GM11168 (cell line): ENCODE measurements around the gene LRRC42.

ENCODE experiments used
- in situ Hi-C: fragments of 300-500 bp; cut with MboI; formaldehyde crosslinking; loops from one replicate; pipeline ENCODE4 v1.12.0; 2022; ENCODE audit warnings: low sequenced_read_pairs; ENCODE audit not compliant: unreplicated experiment

The LRRC42 gene, protein sequence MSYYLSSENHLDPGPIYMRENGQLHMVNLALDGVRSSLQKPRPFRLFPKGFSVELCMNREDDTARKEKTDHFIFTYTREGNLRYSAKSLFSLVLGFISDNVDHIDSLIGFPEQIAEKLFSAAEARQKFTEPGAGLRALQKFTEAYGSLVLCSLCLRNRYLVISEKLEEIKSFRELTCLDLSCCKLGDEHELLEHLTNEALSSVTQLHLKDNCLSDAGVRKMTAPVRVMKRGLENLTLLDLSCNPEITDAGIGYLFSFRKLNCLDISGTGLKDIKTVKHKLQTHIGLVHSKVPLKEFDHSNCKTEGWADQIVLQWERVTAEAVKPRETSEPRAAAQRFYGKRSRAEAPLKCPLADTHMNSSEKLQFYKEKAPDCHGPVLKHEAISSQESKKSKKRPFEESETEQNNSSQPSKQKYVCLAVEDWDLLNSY

GRCh38 chr1:53946252-53947171 is at the start of gene LRRC42:
TSS of gene LRRC42 (plus strand) at chr1:53946350. CDS start at chr1:53952000, 5,650 bp downstream.
- in situ Hi-C loops = no loop called here

DNA sequence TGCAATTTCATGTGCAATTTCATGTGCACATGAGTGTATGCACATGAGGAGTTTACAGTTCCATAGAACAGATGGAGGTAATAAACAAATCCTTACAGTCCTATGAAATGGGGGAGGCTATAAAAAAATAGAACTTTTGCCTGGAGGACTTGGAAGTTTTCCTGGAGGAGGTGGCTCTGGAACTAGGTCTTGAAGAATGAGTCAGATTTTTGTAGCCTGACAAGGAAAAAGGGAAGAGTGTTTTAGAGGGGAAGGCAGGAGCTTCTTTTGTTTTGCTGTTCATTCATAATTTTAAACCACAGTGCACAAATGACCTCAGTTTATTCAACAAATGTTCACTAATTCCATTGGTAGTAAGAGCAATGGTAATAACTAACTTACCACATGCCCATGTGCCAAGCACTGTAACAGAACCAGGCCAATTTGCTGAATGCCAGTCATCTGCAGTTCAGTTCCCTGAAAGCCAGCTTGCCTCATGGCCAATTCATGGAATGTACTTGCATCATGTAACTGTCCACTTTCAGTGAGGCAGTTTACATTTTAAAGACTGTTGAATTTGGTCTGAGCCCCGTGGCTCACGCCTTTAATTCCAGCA is 49.4 kb upstream of the LRRC42 start:
- in situ Hi-C loops = no loop called here

DNA sequence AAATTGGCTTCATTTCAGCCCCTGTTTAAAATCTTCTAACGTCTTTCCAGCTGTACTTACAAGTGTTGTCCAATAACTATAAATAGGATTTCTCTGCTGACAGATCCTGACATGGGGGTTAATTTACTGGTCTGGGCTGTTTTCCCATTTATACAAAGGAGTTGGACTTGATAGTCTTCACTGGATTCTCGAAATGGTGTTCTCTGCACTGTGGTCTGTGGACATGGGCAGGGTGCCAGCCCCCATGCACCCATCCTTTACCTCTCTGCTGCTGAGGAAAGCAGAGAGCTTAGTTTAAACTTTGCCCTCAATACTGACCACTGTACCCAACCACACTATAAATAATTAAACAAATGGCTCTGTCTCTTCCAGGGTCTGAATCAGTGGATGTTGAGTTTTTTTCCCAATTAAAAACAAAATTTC is 46.9 kb upstream of the LRRC42 start:
- in situ Hi-C loops = no loop called here

DNA sequence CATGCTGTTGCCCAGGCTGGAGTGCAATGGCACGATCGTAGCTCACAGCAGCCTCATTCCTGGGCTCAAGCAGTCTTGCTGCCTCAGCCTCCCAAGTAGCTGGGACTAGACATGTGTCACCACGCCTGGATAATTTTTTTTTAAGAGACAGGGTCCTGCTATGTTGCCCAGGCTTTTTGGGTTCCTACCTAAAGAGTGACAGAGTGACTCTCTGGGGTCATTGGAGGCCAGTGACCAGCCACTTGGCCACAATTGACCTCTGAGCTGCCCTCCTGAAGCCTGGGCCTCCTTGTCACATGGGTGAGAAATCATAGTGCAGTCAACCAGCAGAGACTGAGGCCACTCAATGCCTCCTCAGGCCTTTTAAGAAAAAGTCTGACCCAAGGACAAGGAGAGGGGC is 46.4 kb upstream of the LRRC42 start:
- in situ Hi-C loops = no loop called here

- in situ Hi-C loops = no loop called here
These were observed 43.7 kb upstream of the LRRC42 start for GRCh38 chr1:53902235-53903138.

GRCh38 chr1:53905509-53905908 is 40.6 kb upstream of the LRRC42 start:
- in situ Hi-C loops = no loop called here

- in situ Hi-C loops = no loop called here
These were observed 40.0 kb upstream of the LRRC42 start for GRCh38 chr1:53906121-53906520.

DNA sequence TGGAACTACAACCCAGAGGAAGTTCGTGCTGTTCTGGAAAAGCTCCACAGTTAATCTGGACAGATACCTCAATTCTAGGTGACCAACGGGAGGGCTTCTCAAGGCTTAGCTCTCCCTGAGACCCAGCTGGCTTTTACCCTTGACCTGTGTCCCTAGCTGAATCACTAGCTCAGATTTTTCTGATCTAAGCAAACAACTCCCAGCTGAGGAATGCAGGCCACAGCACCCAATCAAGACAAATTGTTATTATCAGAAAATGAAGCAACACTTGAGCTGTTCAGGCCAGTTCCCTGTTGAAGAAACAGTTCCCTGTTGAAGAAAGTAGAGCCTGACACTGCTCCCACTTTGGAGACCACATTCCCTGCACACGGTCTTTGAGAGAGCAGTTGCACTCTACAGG is 36.2 kb upstream of the LRRC42 start:
- in situ Hi-C loops = no loop called here

GRCh38 chr1:53911442-53911841 is 34.7 kb upstream of the LRRC42 start:
- in situ Hi-C loops = no loop called here

DNA sequence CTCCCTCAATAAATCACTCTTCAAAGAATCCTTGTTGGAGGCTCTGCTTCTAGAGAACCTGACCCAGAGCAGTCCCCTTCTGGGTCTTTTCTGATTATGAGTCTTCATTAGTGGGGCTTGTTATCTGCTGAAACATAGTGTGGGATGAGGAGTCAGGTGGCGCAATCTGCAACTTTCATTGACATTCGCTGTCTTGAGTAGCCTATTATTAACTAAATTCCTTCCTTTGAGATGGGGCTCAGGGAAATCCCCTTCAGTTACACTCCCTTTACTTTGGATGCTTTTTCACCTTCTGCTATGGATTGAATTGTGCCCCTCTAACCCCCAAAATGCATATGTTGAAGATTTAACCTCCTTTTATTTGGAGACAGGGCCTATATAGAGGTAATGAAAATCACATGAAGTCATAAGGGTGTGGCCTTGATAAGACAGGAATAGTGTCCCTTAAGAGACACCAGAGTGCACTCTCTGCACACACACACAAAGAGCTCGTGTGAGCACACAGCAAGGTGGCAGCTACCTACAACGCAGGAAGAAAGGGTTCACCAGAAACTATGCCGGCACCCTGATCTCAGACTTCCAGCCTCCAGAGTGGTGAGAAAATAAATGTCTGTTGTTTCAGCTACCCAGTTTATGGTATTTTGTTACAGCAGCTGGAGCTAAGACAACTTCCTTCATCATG is 32.7 kb upstream of the LRRC42 start:
- in situ Hi-C loops = no loop called here

- in situ Hi-C loops = no loop called here
These were observed 27.8 kb upstream of the LRRC42 start for GRCh38 chr1:53918343-53918742.

GRCh38 chr1:53919675-53920066 is 26.5 kb upstream of the LRRC42 start:
- in situ Hi-C loops = no loop called here

GRCh38 chr1:53927376-53927881 is 18.7 kb upstream of the LRRC42 start:
- in situ Hi-C loops = no loop called here

DNA sequence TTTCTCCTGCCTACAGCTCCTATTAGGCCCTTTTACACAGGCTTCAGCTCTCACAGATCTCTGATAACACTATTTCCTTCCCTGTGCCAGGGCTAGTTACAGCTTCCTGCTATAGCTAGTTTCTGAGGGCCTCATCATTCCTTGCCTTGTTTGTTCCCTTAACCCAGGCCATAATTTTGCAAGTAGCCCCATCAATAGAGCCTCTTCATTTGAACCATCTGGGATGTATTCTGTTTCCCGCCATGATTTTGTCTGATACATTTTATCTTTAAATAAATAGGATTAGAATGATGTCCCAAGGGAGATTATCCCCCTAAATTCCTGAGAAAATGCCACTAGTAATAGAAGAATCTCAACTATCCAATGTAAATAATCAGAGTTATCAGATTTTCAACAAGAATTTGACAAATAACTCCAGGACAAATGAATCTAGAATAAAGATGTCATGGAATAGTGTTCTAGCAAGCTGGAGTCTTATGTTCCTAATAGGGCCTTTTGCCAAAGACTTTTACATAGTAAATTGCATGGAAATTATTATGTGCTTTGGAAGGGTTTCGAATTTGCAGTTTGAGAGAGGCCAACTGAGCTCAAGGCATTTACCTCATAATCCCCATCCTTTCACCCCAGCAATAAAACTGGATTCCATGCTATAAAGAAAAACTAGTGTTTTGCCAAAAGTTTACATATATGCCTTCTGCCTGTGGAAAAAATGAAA is 16.7 kb upstream of the LRRC42 start:
- in situ Hi-C loops = no loop called here

GRCh38 chr1:53930932-53931331 is 15.2 kb upstream of the LRRC42 start:
- in situ Hi-C loops = no loop called here

- in situ Hi-C loops = no loop called here
These were observed 14.6 kb upstream of the LRRC42 start for GRCh38 chr1:53931523-53931922.

DNA sequence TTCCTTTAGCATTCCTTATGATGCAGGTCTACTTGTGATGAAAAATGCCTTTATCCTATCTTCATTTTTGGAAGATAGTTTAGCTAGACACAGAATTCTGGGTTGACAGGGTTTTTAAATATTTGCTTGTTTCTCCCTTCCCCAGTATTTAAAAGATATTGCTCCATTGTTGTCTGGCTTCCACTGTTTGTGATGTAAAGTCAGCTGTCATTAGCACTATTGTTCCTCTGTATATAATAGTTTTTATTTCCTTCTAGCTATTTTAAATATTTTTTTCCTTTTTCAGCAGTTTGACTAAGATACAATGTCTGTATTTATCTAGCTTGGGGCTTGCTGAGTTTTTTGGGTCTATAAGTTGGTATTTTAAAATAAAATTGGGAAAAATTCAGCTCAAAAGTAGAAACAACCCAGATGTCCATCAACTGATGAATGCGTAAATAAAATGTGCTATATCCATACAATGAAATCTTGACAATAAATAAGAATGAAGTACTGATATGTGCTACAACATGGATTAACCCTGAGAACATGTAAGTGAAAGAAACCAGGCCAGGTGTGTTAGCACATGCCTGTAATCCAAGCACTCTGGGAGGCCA is 11.9 kb upstream of the LRRC42 start:
- in situ Hi-C loops = no loop called here

DNA sequence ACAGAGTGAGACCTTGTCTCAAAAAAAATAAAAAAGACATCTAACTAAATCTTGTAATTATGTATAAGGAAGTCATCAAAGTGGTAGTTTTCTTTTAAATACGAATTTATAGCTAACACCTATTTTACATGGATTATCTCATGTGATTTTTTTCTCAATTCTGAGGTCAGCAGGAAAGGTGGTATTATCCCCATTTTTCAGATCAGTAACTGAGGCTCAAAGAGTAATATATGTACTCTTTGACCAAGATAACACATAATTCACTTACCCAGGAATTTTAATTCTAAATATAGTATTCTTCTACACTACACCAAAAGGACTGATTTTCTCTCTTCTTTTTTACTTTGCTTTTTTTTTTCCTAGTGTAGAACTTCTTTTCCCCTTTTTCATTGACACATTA is 9.7 kb upstream of the LRRC42 start:
- in situ Hi-C loops = no loop called here
